RKO (cell line): ENCODE measurements around the gene CLCF1.
"Not testable (repeated sequence)": the region's sequence is repeated elsewhere in the genome, so short reads cannot be mapped to it uniquely, and the experiment has no call there.

ENCODE experiments used
- DNase-seq: peaks from one replicate; pipeline ENCODE4 v3.0.0-alpha.2; 2016; ENCODE audit warnings: low spot score

Gene CLCF1

DNA sequence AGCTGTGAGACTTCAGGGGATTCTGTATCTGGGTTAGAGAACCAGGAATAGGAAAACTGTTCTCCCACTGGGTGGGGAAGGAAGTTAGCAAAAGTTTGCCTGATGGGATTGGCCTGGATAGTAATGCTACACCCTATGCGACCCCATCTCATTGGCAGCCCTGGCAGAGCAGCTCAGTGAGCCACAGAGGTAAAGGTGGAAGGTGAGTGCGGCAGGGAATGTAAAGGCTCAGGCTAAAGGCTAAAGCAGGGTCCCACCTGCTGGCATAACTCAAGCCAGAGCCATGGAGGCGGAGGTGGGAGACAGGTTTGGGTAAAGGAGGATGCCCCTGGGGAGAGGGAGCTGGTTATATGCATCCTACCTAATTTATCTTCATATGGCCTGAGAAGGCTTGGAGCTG, 51.3 kb downstream of the CLCF1 start:
- DNase-seq: no peak

DNA sequence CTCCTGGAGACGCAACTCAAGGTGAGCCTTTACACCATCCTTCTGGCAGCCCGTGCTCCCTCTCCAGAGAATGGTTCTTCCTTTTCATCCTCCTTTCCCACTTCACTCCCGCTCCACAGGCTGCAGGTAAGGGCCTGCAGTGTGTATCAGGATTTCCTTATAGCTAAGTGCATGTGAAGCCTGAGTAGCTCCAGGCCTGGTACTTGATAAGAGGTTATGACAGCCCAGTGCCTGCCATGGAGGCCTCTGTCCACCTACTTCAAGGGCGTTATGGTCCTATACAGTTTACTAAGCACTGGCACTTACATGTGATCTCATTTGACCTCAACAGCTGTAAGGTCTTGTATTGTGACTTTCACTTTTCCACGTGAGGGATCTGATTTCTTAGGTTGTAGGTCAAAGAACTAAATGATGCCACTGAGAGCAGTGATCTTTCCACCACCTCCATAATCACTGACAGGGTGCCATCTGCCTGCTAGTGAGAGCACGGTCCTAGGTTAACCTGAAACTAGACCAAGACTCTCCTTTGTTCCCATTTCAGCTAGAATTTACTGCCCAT, 52.0 kb downstream of the CLCF1 start:
- no peak for DNase-seq

DNA sequence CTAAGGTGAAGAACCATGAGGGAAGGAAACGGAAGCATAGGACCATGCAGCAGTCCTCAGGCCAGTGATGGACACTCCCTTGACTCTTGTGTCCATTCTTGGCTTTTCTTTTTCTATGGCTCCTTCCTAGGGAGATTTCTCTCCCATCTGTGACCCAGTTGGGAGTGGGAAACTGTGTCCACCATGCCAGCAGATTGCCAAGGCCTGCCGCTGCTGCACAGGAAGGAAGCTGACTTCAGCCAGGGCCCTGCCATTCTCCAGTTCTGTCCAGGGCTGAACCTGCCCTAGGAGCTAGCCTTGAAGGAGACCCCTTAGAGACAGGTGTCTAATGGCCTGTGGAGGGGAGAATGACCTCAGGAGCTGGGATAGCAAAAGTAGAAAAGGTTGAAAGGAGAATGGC, 52.7 kb downstream of the CLCF1 start:
- DNase-seq: no peak

DNA sequence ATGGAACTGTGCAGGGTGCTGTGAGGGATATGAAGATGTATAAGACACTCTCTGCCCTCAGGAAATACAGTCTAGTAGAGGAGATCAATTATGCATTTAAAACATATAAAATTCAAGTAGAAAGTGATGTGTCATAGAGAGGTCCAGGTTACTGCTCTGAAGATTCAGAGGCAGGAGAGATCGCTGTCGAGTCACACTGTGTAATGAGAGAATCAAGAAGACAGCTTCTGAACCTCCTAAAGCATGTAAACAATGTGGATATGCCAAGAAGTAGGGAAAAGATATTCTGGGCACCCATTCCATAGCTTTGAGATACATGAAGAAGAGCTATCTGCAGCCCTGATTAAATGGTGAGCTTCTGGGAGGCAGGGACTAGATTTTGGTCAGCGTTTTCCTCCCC, 53.4 kb downstream of the CLCF1 start:
- DNase-seq: no peak

DNA sequence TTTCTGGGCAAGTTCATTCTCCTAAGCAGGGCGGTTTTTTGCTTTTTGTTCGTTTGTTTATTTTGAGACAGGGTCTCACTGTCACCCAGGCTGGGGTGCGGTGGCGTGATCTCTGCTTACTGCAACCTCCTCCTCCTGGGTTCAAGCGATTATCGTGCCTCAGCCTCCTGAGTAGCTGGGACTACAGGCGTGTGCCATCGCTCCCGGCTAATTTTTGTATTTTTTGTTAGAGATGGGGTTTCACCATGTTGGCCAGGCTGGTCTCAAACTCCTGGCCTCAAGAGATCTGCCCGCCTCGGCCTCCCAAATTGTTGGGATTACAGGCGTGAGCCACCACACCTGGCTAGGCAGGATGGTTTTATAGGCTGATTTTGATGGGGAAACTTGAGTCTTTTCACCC, 54.5 kb downstream of the CLCF1 start:
- DNase-seq: not testable (repeated sequence)

DNA sequence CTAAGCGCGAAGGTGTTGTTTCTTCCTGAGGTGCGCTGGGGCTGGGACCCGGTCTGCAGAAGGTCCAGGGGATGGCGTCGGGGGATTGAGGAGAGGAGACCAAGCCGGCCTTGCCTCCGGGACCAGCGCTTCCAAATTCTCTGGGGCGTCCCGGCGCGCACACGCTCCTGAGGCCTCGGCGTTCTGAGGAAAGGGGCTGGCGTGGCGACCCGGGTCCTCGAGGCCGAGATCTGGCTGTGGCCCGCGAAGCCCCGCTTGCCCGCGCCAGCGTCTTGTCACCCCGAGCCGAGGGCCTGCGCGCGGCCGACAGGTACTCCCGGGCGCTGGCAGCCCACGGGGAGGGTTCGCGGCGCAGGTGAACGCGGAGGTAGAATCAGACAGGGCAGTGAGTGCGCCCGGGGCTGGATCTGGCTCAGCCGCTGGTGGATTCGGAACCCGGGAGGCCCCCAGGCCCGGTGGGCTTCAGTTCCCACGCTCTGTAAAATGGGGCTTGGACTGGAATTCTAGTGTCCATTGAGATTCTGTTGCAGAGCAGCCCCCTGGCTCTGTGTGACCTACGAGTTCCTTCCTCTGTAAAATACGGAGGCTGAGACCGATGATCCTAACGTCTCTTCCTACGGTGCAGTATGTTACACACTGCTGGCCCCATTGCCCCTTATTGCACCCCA, 55.4 kb downstream of the CLCF1 start:
- DNase-seq: no peak

DNA sequence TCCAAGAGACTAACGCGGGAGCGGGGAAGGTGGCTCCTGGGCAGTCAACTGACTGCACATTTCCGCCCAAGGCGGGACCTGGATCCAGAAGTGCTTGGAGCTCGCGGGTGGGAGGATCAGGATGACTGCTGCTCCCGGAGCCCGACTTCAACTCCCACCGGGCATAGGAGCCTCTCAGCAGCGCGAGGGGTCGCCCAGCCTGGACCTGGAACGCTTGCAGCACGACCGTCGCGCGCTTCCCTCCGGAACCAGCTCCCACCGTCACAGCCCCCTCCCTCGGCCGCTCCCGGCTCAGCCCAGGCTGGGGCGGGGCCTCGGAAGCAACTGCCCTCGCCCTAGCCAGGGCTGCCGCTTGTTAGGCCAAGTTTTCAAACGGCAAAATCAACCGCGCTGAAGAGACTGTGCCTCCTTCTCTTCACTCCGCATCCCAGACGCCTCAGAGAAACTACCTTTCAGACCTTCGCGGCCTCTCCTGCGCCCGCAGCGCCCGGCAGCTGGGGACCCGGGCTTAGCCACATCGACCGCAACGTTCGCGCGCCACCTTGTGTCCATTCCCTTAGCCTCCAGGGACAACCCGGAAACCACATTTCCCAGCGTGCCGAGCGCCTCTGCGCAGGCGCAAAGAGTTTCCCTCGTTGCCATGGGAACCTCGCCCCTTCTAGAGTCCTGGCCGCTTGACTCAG, 56.1 kb downstream of the CLCF1 start:
- DNase-seq: peak; percentile 94

DNA sequence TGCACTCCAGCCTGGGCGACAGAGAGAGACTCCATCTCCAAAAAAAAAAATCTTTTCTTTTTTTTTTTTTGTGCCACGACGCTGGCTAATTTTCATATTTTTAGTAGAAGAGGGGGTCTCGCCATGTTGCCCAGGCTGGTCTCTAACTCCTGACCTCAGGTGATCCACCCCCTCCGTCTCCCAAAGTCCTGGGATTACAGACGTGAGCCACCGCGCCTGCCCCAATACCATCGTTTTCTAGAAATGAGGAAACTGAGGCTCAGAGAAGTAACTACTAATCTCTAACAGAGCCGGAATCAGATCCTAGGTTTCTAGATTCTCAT, 56.6 kb downstream of the CLCF1 start:
- no peak for DNase-seq

DNA sequence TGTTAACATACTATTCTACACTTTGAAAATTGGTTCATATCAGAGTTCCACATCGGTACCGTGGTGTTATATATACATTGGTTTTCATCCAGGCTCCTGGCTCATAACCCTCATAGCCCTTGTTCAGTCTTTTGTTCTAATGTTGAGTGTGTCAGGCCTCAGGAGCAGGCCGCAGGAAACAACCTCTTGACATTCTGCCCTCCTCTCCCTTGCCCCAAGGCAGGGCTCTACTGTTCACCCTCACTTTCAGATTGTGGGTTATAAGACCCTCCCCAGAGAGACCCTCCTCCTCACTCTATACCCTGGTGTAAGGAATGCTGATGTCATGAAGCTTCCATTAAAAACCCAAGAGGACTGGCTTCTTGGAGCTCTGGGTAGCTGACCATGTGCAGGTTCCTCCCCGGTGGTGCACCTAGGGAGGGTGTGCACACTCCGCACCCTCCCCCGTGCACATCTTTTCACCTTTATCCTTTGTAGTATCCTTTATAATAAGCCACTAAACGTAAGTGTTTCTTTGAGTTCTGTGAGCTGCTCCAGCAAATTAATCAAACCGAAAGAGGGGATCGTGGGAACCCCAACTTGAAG, 58.0 kb downstream of the CLCF1 start:
- no peak for DNase-seq

DNA sequence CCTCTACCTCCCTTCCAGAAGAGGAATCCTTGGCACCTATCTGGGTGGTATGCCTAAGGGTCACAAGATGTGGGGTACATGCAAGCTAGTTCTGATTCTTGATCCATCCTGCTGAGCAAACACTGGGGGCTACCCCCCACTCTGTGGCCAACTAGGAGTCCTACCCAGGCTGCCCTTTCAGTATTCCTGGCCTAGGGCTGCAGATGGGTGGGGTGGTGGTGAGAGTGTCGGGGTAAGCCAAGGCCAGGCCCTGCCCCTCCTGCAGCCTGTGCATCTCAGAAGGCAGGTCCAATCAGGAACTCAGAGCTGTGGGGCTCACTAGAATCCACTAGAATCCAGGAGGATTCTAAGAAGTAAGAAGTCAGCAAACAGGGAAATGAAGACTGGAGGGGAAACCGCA, 59.2 kb downstream of the CLCF1 start:
- DNase-seq: no peak
